Activated T-helper 1 cell treated with Interleukin-2 at 50 U/mL for 16 hours (primary cell): ENCODE results near the gene EXOC7.

Experiments
- DNase-seq: peaks from one replicate; pipeline ENCODE4 v3.0.0-alpha.2; 2020; ENCODE audit warnings: low read depth

The EXOC7 gene, protein sequence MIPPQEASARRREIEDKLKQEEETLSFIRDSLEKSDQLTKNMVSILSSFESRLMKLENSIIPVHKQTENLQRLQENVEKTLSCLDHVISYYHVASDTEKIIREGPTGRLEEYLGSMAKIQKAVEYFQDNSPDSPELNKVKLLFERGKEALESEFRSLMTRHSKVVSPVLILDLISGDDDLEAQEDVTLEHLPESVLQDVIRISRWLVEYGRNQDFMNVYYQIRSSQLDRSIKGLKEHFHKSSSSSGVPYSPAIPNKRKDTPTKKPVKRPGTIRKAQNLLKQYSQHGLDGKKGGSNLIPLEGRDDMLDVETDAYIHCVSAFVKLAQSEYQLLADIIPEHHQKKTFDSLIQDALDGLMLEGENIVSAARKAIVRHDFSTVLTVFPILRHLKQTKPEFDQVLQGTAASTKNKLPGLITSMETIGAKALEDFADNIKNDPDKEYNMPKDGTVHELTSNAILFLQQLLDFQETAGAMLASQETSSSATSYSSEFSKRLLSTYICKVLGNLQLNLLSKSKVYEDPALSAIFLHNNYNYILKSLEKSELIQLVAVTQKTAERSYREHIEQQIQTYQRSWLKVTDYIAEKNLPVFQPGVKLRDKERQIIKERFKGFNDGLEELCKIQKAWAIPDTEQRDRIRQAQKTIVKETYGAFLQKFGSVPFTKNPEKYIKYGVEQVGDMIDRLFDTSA

GRCh38 chr17:76103274-76104139, at the start of gene EXOC7:
TSS of gene EXOC7 (minus strand) at chr17:76103787. CDS start at chr17:76103692, 95 bp downstream.
- peak; percentile 88 for DNase-seq

GRCh38 chr17:76153202-76153601, 49.6 kb upstream of the EXOC7 start:
- DNase-seq, result no peak

DNA sequence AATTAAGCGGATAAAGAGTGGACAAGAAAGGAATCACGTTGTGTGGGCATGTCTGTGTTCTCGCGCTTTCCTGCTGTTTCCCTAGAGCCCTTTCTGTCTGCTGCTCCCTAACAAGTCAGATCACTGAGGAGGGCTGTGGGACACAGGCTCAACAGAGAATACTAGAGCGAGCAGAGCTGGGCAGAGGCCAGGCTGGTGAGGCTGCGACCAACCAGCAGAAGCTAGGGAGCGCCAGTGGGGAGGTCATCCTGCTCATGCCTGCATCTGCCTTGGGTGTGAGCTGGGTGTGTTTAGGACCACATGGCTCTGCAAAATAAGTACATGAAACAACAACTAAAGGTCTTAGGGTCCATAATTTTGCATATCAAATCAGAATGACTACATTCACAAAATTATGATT, 49.0 kb upstream of the EXOC7 start:
- DNase-seq, result no peak

- DNase-seq, result no peak
Measured at GRCh38 chr17:76151896-76152454, 48.4 kb upstream of the EXOC7 start.

GRCh38 chr17:76150712-76151622, 47.4 kb upstream of the EXOC7 start:
- no peak for DNase-seq

GRCh38 chr17:76149214-76149613, 45.6 kb upstream of the EXOC7 start:
- DNase-seq, result no peak

- DNase-seq, result no peak
Measured at GRCh38 chr17:76148015-76148326, 44.4 kb upstream of the EXOC7 start.

- no peak for DNase-seq
Measured at GRCh38 chr17:76147211-76148014, 43.8 kb upstream of the EXOC7 start.

- DNase-seq, result no peak
Measured at GRCh38 chr17:76146053-76146851, 42.7 kb upstream of the EXOC7 start.

DNA sequence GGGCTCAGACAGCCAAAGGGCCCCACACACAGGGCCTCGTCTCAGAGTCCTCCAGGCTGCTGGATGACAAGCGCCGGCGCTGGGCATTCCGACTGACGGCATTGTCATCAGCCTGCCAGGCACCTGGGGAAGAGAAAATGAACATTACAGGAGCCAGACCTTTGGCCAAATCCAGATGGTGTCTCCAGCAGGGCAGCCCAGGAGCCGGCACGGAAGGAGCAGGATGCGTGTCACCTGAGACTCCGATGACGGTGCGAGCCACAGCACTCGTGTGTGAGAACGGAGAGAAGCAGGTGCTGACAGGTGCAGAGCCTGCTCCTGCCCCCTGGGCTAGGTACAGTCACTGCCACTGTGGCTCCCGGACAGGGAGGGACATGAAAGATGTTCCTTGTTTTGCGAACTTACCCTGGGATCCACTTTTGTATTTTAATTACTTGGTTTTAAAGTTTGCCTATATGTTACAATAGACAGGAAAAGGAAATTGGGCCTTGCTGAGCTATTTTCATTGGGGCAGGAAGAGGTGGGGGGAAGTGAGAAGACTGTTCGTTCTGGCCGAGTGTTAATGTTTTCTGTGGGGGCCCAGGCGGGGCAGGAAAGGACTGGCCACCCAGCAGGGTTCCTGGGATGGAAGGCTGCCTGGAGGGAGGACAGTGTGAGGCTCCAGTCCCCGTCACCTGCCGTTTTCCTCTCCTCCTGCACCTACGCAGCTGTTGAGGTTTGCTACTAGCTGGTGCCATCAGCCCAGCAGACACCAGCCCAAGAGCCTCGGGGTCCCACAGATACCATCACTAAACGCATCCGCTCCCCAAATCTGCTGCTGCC, 41.9 kb upstream of the EXOC7 start:
- DNase-seq, result peak; percentile 37

DNA sequence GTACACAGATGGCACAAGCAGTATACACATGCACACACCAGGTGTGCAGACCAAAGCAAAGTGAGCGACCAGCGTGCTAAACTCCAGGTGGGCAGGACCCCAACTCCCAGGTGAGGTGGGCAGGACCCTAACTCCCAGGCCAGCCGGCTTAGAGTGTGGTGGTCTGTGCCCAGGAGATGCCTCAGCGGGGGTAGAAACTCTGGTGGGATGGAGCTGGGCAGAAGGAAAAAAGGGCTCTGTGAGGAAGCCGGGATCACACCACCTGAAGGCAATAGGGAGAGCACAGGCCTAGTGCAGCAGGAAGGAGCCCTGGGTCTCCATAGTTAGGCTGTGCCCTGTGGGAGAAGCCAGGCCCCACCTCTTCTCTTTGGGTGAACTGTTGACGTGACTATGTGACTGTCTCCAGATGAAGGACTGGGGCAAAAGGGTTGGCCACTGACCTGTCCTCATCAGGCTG, 39.0 kb upstream of the EXOC7 start:
- no peak for DNase-seq

DNA sequence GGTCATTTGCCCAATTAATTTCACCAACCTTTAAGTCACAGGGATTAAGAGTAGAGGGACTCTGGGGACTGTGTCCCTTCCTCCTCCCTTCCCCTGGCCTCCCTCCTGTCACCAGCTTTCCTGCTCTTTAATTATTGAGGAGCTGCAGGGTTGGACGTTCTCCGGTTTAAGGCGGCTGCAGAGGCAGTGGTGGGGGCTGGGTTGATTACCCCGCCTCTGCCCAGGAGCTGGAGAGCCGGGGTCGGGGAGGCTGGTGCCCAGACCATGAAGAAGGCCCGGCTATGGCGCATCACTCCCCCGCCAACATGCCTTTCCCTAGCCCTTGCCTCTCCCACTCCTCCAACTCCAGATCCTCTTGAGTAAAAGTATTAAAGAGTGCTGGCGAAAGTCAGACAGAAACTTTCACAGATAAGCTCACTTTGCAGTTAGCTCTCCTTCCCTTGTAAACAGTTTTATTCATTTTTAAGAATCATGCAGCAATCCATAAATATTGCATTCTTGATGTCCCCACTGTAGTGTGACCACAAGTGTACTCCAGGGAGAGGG, 38.5 kb upstream of the EXOC7 start:
- no peak for DNase-seq

GRCh38 chr17:76141212-76142038, 37.8 kb upstream of the EXOC7 start, which contains the start of gene FOXJ1:
TSS of gene FOXJ1 (minus strand) at chr17:76141245. CDS start at chr17:76140395, 850 bp downstream.
- peak; percentile 85 for DNase-seq

DNA sequence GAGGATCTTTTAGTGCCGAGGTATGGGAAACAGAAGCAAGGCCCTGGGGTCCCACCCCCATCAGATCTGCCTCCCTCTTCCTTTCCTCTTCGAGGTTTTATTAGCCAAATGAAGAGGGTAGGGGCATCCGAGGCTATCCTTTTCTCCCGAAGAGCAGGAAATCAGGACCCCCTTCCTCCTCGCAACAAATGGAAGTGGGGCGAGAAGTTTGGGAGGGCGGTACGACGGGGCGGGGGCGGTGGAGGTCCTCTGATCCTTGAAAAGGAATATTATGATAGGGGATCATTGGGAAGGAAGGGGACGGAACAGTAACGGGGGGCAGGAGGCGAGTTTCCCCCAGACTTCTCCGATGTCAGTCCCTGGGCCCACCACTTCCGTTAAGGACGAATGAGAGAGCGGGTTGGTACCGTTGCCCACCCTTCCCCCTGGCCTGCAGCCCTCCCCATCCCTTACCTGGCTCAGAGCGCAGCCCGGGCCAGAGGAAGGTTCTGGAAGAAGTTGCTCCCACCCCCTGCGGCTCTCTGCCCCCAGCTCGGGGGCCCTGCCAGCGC, 37.1 kb upstream of the EXOC7 start:
- no peak for DNase-seq

- DNase-seq, result peak; percentile 31
Measured at GRCh38 chr17:76139801-76140660, 36.4 kb upstream of the EXOC7 start.
